ENCODE data around the gene INHBE.
A peak's percentile ranks its signal among the peaks of the same experiment; 100 is the strongest.

INHBE gene

GRCh38 chr12:57461917-57462250 is 6.8 kb downstream of the INHBE start:
- DNase-seq = no peak

GRCh38 chr12:57462251-57462911 is 7.3 kb downstream of the INHBE start:
- DNase-seq = peak; percentile 62

GRCh38 chr12:57462912-57463253 is 7.8 kb downstream of the INHBE start:
- no peak for DNase-seq

- no peak for DNase-seq
Measured at GRCh38 chr12:57464569-57464968, 9.5 kb downstream of the INHBE start.

GRCh38 chr12:57465030-57465746 is 10.1 kb downstream of the INHBE start:
- no peak for DNase-seq

- DNase-seq = no peak
Measured at GRCh38 chr12:57465747-57466505, 10.8 kb downstream of the INHBE start.

GRCh38 chr12:57467212-57467874 is 12.2 kb downstream of the INHBE start:
- no peak for DNase-seq

- DNase-seq = no peak
Measured at GRCh38 chr12:57467915-57468314, 12.8 kb downstream of the INHBE start.

GRCh38 chr12:57469296-57470164 is 14.4 kb downstream of the INHBE start:
- DNase-seq = no peak

- DNase-seq = no peak
Measured at GRCh38 chr12:57470286-57470969, 15.3 kb downstream of the INHBE start.

GRCh38 chr12:57470970-57471656 is 16.0 kb downstream of the INHBE start:
- DNase-seq = no peak

GRCh38 chr12:57471661-57472060 is 16.6 kb downstream of the INHBE start:
- no peak for DNase-seq

GRCh38 chr12:57472391-57472790 is 17.3 kb downstream of the INHBE start:
- no peak for DNase-seq

- DNase-seq = no peak
Measured at GRCh38 chr12:57473392-57473791, 18.3 kb downstream of the INHBE start.

- no peak for DNase-seq
Measured at GRCh38 chr12:57473886-57474285, 18.8 kb downstream of the INHBE start.

GRCh38 chr12:57474430-57474829 is 19.3 kb downstream of the INHBE start:
- no peak for DNase-seq

GRCh38 chr12:57474862-57475261 is 19.8 kb downstream of the INHBE start:
- no peak for DNase-seq

GRCh38 chr12:57475271-57476161 is 20.4 kb downstream of the INHBE start:
- DNase-seq = no peak

GRCh38 chr12:57476162-57476992 is 21.3 kb downstream of the INHBE start:
- no peak for DNase-seq

Data from NCI-H1048 (cell line).